ENCODE measurements around the gene CTNNA3. TPM values are rescaled to one million over a fixed set of nuclear protein-coding genes. Genes with fewer than 3 reads are reported as not detected.

CTNNA3 gene
- total and polyA plus RNA-seq, 2 of the 4 experiments (the other 2 are of a cell fraction), result 0.19 to 0.90 TPM

GRCh38 chr10:65943451-65943850 is 1752.5 kb downstream of the CTNNA3 start:
- Histone ChIP-seq H3K9me1 (ENCODE audit: insufficient read depth, low read length) (no peaks in the 10 kb centered on the region), H4K20me1 (ENCODE audit: insufficient read depth, low read length) (no peaks in the 10 kb centered on the region), H3K27ac (ENCODE audit: insufficient read depth, low read length) (no peak overlapping the region), H3K23ac (ENCODE audit: low read depth, low read length) (no peak overlapping the region), H2BK120ac (ENCODE audit: low read depth, low read length) (no peak overlapping the region), H2AFZ (replicated peaks; ENCODE audit: low read length, poor library complexity) (no peak overlapping the region), H3K18ac (ENCODE audit: low read depth, low read length) (no peak overlapping the region), H4K91ac (ENCODE audit: insufficient read depth, low read depth, low read length) (no peak overlapping the region), H2BK15ac (ENCODE audit: low read depth, low read length) (no peak overlapping the region), H3K4ac (ENCODE audit: low read depth, low read length) (no peak overlapping the region), H3K36me3 (ENCODE audit: control insufficient read depth, insufficient read depth, low read length) (no peaks in the 10 kb centered on the region), H3K79me1 (ENCODE audit: low read depth in 1 of 2, low read length in 2 of 2) (no peaks in the 10 kb centered on the region), H3K4me2 (ENCODE audit: low read depth, low read length) (no peak overlapping the region), H2AK5ac (ENCODE audit: low read depth, low read length) (no peak overlapping the region), H3K9me3 (ENCODE audit: control insufficient read depth, insufficient read depth, low read length) (peaks cover 4% of the 10 kb centered on the region), H2BK5ac (ENCODE audit: low read depth, low read length, poor library complexity, severe bottlenecking) (no peak overlapping the region), H3K4me1 (ENCODE audit: control insufficient read depth, insufficient read depth, low read length) (no peaks in the 10 kb centered on the region), H3K9ac (ENCODE audit: low read depth, low read length) (no peak overlapping the region), H4K8ac (ENCODE audit: low read depth in 2 of 2, low read length in 2 of 2) (no peak overlapping the region), H4K5ac (ENCODE audit: low read depth, low read length) (no peak overlapping the region), H3K4me3 (ENCODE audit: insufficient read depth, low read depth, low read length) (no peak overlapping the region), H2BK20ac (ENCODE audit: low read depth, low read length) (no peak overlapping the region), H3K56ac (ENCODE audit: extremely low read depth, insufficient read depth, low read length) (no peak overlapping the region), H3K14ac (replicated peaks; ENCODE audit: low read depth, low read length) (no peak overlapping the region), H3K27me3 (ENCODE audit: control insufficient read depth, insufficient read depth, low read length) (no peaks in the 10 kb centered on the region), H2AK9ac (replicated peaks; ENCODE audit: low read depth, low read length, poor library complexity) (no peak overlapping the region)
- ChIA-PET CTCF (no interaction called here), POLR2A (ENCODE audit: unreplicated experiment) (interaction anchor here (0.7 kb wide), 1 partner anchor 39 kb away, joined by 6 read pairs; no protein-coding TSS in a partner anchor)
- no peak for DNase-seq
- intact Hi-C loops (cut with micrococcal nuclease), result no loop called here
- no TSS peak for BruUV-seq (replicated peaks)
- no CpG with 5 or more reads among the region's 2 CpGs for WGBS, 2 experiments (ENCODE audit: extremely low coverage in 2 of 2, insufficient read length in 1 of 2)
- in situ Hi-C loops (cut with MboI; ENCODE audit: low sequenced_read_pairs), result no loop called here
- ATAC-seq (ENCODE audit: low read depth), result no peak
- dilution Hi-C loops (cut with HindIII; ENCODE audit: low sequenced_read_pairs, unreplicated experiment), result no loop called here
- TF ChIP-seq BHLHE40 (IDR thresholded peaks at IDR 0.05; ENCODE audit: low read depth, low read length) (no peak), FOS (IDR thresholded peaks at IDR 0.05; ENCODE audit: low read depth, low read length) (no peak), CTCF (conservative IDR thresholded peaks at IDR 0.05; ENCODE audit: low read depth, low read length) (no peak), ELK1 (IDR thresholded peaks at IDR 0.05; ENCODE audit: borderline replicate concordance, low read depth, low read length) (no peak), MAFK (IDR thresholded peaks at IDR 0.05; ENCODE audit: low read depth, low read length) (no peak), POLR2A (IDR thresholded peaks at IDR 0.05; ENCODE audit: low read depth, low read length) (no peak), USF2 (IDR thresholded peaks at IDR 0.05; ENCODE audit: low read depth, low read length) (no peak), RCOR1 (IDR thresholded peaks at IDR 0.05; ENCODE audit: insufficient replicate concordance, low read length) (no peak), NFE2L2 (IDR thresholded peaks at IDR 0.05; ENCODE audit: low read depth, low read length) (no peak)
